Subcutaneous abdominal adipose tissue (tissue), 5 donors: ENCODE data around the gene PRSS22.

Source experiments
- H3K27ac ChIP-seq: one replicate; pipeline ENCODE4 v1.7.0; 2013; ENCODE audit warnings: low read depth, mild to moderate bottlenecking, inconsistent platforms, low read length, moderate library complexity
- H3K27me3 ChIP-seq, 5 donors: one replicate each; pipeline ENCODE4 v1.7.0; 2013; ENCODE audit warnings: low read length in 5 of 5, inconsistent platforms in 1 of 5; ENCODE audit not compliant: control insufficient read depth in 5 of 5, insufficient read depth in 4 of 5
- H3K36me3 ChIP-seq, 5 donors: one replicate each; pipeline ENCODE4 v1.7.0; 2013; ENCODE audit warnings: low read length in 5 of 5; ENCODE audit not compliant: control insufficient read depth in 5 of 5, insufficient read depth in 5 of 5
- H3K4me1 ChIP-seq, 5 donors: one replicate each; pipeline ENCODE4 v1.7.0; 2013; ENCODE audit warnings: low read length in 5 of 5, mild to moderate bottlenecking in 3 of 5, moderate library complexity in 1 of 5; ENCODE audit not compliant: control insufficient read depth in 5 of 5, insufficient read depth in 5 of 5
- H3K4me3 ChIP-seq, 5 donors: one replicate each; pipeline ENCODE4 v1.7.0; 2013; ENCODE audit warnings: low read length in 5 of 5, low read depth in 1 of 5
- H3K9ac ChIP-seq, 5 donors: one replicate each; pipeline ENCODE4 v1.7.0; 2013; ENCODE audit warnings: low read length in 5 of 5, mild to moderate bottlenecking in 4 of 5, moderate library complexity in 3 of 5
- H3K9me3 ChIP-seq, 5 donors: one replicate each; pipeline ENCODE4 v1.7.0; 2013; ENCODE audit warnings: low read length in 5 of 5; ENCODE audit not compliant: control insufficient read depth in 5 of 5
- donor health status: healthy.
- donor health status: healthy.
- donor health status: healthy.
- donor health status: healthy.
- donor health status: healthy.

The PRSS22 gene

DNA sequence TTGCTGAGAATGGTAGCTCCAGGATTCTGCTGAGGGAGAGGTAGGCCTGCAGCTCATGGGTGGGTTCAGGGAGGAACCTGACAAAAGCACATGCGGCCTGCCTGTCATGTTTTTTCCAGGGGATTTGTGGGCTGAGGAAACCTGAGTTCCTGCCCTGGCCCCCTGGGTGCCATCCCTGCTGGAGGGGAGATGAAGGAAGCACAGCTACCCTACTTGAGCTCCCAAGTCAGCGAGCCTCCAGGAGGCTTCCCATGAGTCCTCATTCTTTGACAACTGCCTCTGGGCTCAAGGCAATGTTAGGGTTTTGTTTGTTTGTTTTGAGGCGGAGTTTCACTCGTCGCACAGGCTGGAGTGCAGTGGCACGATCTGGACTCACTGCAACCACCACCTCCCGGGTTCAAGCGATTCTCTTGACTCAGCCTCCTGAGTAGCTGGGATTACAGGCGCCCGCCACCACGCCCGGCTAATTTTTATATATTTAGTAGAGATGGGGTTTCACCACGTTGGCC is 41.6 kb upstream of the PRSS22 start:
- Histone ChIP-seq H3K27me3 (no peaks in the 10 kb centered on the region), H3K4me1 (peaks cover 3 to 8% (median 8%) of the 10 kb centered on the region in 5 donors), H3K27ac (no peak overlapping the region), H3K9me3 (no peaks in the 10 kb centered on the region), H3K36me3 (peaks cover 0 to 50% (median 28%) of the 10 kb centered on the region in 5 donors), H3K9ac (no peak overlapping the region), H3K4me3 (no peak overlapping the region)

GRCh38 chr16:2898831-2899563 is 41.0 kb upstream of the PRSS22 start:
- H3K9ac ChIP-seq: no peak overlapping the region
- no peak overlapping the region for H3K4me3 ChIP-seq
- H3K4me1 ChIP-seq: peaks cover 3 to 4% (median 4%) of the 10 kb centered on the region in 5 donors
- no peaks in the 10 kb centered on the region for H3K27me3 ChIP-seq
- no peaks in the 10 kb centered on the region for H3K9me3 ChIP-seq
- H3K27ac ChIP-seq: no peak overlapping the region
- H3K36me3 ChIP-seq: peaks cover 0 to 50% (median 28%) of the 10 kb centered on the region in 5 donors

DNA sequence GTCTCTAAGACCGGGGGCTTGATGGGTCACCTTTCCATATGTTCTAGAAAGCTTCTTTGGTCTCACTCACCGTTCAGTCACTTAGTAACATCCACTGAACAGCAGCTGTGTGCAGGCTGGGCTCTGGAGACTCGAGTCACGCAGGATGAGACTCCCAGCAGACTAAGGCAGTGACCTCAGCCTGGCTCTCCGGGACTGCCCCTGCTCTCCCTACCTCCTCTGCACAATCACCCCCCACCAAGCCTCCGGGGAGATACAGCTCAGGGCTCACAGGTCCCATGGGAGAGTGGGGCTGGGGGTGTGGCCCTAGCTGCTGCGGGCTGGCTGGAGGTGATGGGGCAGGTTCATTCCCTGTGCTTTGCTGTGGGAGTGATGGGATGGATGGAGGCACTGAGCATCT is 39.1 kb upstream of the PRSS22 start:
- peaks cover 0 to 50% (median 28%) of the 10 kb centered on the region in 5 donors for H3K36me3 ChIP-seq
- no peak overlapping the region for H3K9ac ChIP-seq
- no peak overlapping the region for H3K27ac ChIP-seq
- H3K4me1 ChIP-seq: no peaks in the 10 kb centered on the region
- no peaks in the 10 kb centered on the region for H3K27me3 ChIP-seq
- no peaks in the 10 kb centered on the region for H3K9me3 ChIP-seq
- no peak overlapping the region for H3K4me3 ChIP-seq

GRCh38 chr16:2896480-2897010 is 38.6 kb upstream of the PRSS22 start:
- Histone ChIP-seq H3K9ac (no peak overlapping the region), H3K4me1 (peaks cover 0 to 2% (median 0%) of the 10 kb centered on the region in 5 donors), H3K27ac (no peak overlapping the region), H3K27me3 (no peaks in the 10 kb centered on the region), H3K9me3 (no peaks in the 10 kb centered on the region), H3K4me3 (no peak overlapping the region), H3K36me3 (peaks cover 0 to 50% (median 28%) of the 10 kb centered on the region in 5 donors)

- Histone ChIP-seq H3K9me3 (no peaks in the 10 kb centered on the region), H3K4me3 (no peak overlapping the region), H3K9ac (no peak overlapping the region), H3K36me3 (peaks cover 0 to 46% (median 28%) of the 10 kb centered on the region in 5 donors), H3K4me1 (peaks cover 0 to 7% (median 3%) of the 10 kb centered on the region in 5 donors), H3K27ac (no peak overlapping the region), H3K27me3 (no peaks in the 10 kb centered on the region)
Measured at GRCh38 chr16:2895813-2896212, 37.8 kb upstream of the PRSS22 start.

GRCh38 chr16:2894231-2894630 is 36.3 kb upstream of the PRSS22 start:
- peaks cover 0 to 36% (median 24%) of the 10 kb centered on the region in 5 donors for H3K36me3 ChIP-seq
- no peak overlapping the region for H3K9ac ChIP-seq
- no peaks in the 10 kb centered on the region for H3K27me3 ChIP-seq
- no peak overlapping the region for H3K27ac ChIP-seq
- peaks cover 0 to 9% (median 5%) of the 10 kb centered on the region in 5 donors for H3K4me1 ChIP-seq
- no peak overlapping the region for H3K4me3 ChIP-seq
- H3K9me3 ChIP-seq: no peaks in the 10 kb centered on the region

GRCh38 chr16:2884041-2884451 is 26.1 kb upstream of the PRSS22 start:
- Histone ChIP-seq H3K9ac (peak overlapping the region in 4 of 5 donors; percentile 71 to 89 (median 80)), H3K4me1 (peaks cover 3 to 21% (median 17%) of the 10 kb centered on the region in 5 donors), H3K9me3 (no peaks in the 10 kb centered on the region), H3K27ac (peak overlapping the region; percentile 86), H3K36me3 (no peaks in the 10 kb centered on the region), H3K27me3 (no peaks in the 10 kb centered on the region), H3K4me3 (peak overlapping the region; percentile 68 to 91 (median 86))

- H3K4me1 ChIP-seq: peaks cover 3 to 21% (median 17%) of the 10 kb centered on the region in 5 donors
Measured at GRCh38 chr16:2883458-2883908, 25.5 kb upstream of the PRSS22 start.

DNA sequence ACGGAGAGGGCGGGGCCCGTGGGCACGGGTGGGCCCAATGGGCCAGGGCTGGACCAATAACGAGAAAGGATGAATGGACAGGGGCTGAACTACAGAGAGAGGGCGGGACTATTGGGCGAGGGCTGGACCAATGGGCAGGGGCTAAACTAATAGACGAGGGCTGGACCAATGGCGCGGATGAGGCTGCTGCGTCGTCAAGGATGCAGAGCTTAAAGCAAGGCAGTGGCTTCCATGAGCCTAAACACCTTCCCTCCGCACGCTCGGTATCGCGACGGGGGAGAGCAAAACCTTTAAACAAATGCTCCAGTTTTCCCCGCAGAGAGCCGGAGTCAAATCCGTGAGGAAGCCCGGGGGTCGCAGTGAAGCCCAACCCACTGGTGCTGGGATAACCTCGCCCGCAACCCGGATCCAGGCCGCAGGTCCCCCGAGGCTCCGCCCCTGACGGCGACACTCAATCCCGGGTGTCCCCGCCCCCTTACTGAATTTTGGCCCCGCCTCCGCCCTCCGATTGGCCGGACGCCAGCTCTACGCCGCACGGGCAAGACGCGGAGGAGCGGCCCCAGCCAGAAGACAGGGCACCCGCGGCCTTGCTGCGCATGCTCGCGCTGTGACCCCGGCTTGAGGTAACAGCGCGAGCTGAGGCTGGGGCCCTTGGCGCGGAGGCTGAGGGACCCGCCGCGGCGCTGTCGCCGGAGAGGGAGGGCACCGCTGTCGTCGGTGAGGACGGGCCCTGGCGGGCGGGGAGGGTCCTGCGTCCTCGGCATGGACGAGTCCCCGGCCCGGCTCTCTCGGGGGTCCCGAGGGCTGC is 24.9 kb upstream of the PRSS22 start, which contains the start of gene FLYWCH2:
Gene FLYWCH2, plus strand, starts transcription at position 566 of the 808 bp plus-strand sequence. CDS start 13,235 bp downstream, outside the sequence.
- Histone ChIP-seq H3K9ac (peak within 1 kb of the TSS in 4 of 5 donors; percentile 71 to 89 (median 80)), H3K9me3 (no peaks in the 10 kb centered on the region), H3K4me1 (peaks cover 3 to 21% (median 17%) of the 10 kb centered on the region in 5 donors), H3K36me3 (no peaks in the 10 kb centered on the region), H3K27me3 (no peaks in the 10 kb centered on the region), H3K4me3 (peak within 1 kb of the TSS; percentile 85 to 91 (median 88)), H3K27ac (peak within 1 kb of the TSS; percentile 86)

More at GRCh38 chr16:2883458-2883908, 25.5 kb upstream of the PRSS22 start:
- Histone ChIP-seq H3K27ac (peak overlapping the region; percentile 86), H3K9me3 (no peaks in the 10 kb centered on the region), H3K27me3 (no peaks in the 10 kb centered on the region), H3K36me3 (no peaks in the 10 kb centered on the region), H3K9ac (peak overlapping the region in 4 of 5 donors; percentile 71 to 89 (median 80)), H3K4me3 (peak overlapping the region; percentile 68 to 91 (median 86))
